ENCODE results near the gene NOL4L. TPM values are rescaled to one million over a fixed set of nuclear protein-coding genes. Genes with fewer than 3 reads are reported as not detected.

NOL4L gene
- total RNA-seq, 1 experiment from 2014 or later = 41.8 TPM

Other genes with a start within 250 kb of the NOL4L start
- 74.3 and 74.9 TPM in 2 replicates for gene ASXL1, start 227.0 kb downstream of the NOL4L start, total RNA-seq (2014; rRNA removed; shearing (Covaris generic))
- gene C20orf203, start 88.6 kb upstream of the NOL4L start, total RNA-seq (2014; rRNA removed; shearing (Covaris generic)) = not detected in 2 replicates
- 31.1 and 31.5 TPM in 2 replicates for gene COMMD7, start 158.1 kb upstream of the NOL4L start, total RNA-seq (2014; rRNA removed; shearing (Covaris generic))
- 2.4 and 3.0 TPM in 2 replicates for gene DNMT3B, start 177.1 kb upstream of the NOL4L start, total RNA-seq (2014; rRNA removed; shearing (Covaris generic))
- 85.7 and 86.0 TPM in 2 replicates for gene MAPRE1, start 234.6 kb upstream of the NOL4L start, total RNA-seq (2014; rRNA removed; shearing (Covaris generic))